Limb (tissue), 2 donors: Measurements from ENCODE around the gene GGCX.

Source experiments
- DNase-seq, 2 donors: peaks; one replicate each; pipeline ENCODE4 v3.0.0-alpha.2; 2016; ENCODE audit errors: extremely low spot score in 2 of 2

Gene GGCX

DNA sequence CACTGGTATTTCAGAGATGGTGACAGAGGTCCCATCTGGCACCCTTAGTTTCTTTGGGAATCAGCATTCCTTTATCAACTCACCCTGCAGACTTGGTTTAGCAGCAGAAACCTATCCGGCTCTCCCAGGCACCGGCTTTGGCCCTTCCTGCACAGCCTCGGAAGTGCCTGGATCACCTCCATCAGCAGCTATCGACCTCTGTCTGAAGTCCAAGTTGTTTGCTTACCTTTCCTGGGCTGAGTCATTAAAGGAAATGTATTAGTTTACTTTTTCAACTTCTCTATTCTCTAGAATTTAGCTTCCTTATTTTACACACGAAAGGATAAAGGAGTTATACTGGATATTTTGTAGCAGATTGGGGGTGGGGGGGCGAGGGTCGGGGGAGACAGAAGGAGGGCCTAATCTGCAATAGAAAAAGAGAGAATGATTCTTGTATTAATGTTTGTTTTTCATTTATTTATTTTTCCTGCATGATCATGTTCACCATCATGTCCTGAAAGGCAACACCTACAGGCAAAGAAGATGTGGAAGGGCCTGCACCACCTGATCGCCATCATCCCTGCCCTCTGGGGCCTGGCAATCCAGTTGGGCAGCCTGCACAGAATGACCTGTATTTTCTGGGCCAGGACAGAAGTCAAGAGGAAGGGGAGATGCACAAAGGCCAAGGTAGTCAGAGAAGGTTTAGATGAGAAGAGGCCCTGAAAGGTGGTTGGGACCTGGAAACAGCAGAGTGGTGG is 44.5 kb downstream of the GGCX start:
- no peak for DNase-seq

DNA sequence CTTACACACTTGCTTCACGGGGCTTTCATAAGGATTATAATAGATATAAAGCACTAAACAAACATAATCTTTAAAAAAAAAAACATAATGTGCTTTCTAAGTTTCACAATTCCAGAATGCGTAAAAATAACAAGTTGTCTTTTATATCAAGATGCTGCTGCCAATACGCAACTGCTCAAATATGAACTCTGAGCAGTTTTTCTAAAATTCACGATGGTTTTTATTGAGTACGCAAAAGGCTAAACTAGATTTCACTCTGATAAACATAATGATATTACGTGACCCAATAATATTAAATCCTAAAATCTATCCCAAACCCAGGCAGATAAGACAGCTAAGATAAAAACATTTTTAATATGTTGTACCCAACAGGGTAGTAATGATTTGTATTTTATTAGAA is 47.0 kb downstream of the GGCX start:
- DNase-seq: no peak

- DNase-seq: no peak
Measured at GRCh38 chr2:85511008-85511811, 50.1 kb downstream of the GGCX start.

GRCh38 chr2:85506768-85507181 is 54.5 kb downstream of the GGCX start:
- no peak for DNase-seq

DNA sequence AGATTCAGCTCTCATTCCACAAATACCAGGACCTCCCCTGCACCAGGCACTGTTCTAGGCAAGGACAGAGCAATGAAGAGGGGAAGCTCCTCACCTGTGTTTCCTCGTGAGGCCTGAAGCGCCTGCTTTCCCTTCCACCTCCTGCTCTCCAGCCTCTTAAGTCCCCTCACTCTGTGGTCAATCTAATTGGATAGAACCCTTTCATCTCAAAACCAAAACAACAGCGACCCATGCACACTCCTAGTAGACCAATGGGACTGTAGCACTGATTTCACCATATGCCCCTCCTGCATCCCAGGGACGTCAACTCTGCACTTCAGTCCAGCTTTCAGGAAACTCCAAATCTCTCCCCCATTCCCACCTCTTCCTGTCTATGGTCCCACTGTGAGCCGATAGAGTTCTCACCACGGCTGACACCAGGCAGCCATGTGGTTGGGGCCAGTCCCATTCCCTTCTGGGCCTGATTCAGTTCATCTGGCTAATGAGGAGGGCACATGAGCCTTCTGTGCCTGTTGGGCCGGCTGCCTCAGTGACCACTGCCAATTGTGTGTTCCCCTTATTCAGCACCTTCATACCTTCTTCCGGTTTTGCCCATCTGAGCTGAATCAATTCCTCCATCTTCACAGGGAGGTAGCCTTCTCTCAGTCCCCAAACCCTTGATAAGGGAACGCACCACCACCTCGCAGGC is 55.6 kb downstream of the GGCX start:
- no peak for DNase-seq

DNA sequence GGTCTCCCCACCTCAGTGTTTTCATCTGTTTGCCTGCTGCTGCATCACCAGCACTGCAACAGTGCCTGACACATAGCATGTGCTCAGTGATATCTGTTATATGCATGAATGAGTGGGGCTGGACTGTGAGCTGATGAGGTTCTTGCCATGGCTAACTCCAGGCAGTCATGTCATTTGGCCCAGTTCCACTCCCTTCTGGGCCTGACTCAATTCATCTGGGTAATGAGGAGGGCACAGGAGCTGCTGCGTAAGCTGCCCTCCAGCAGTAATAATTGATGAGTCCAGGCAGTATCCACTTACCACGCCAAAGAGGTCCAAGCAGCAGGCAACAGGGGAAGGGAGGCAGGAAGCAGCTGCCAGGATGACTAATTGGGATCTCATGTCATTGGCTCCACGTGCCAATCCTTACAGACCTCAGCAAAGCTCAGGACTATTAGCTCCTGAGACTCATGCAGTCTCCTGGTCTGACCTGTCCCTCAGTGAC is 56.5 kb downstream of the GGCX start:
- DNase-seq: peak in 1 of 2 donors; percentile 38

- no peak for DNase-seq
Measured at GRCh38 chr2:85503851-85504777, 57.2 kb downstream of the GGCX start.

- DNase-seq: no peak
Measured at GRCh38 chr2:85503168-85503850, 58.0 kb downstream of the GGCX start.

DNA sequence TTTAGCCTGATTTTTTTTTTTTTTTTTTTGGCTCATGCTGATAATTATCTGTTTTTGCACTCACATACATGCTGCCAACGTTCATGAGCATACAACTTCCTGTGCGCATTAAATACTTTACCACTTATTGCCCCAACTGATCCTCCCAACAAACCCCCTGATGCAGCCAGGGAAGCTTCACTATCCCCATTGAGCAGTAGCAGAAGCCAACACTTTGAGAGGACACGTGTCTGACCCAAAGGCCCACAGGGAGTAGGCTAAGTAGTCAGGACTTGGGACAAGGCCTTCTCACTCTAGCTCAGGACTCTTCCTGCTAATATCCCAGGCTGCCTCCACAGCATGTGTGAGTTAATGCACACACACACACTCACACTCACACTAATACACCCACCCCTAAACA is 58.6 kb downstream of the GGCX start:
- DNase-seq: no peak

DNA sequence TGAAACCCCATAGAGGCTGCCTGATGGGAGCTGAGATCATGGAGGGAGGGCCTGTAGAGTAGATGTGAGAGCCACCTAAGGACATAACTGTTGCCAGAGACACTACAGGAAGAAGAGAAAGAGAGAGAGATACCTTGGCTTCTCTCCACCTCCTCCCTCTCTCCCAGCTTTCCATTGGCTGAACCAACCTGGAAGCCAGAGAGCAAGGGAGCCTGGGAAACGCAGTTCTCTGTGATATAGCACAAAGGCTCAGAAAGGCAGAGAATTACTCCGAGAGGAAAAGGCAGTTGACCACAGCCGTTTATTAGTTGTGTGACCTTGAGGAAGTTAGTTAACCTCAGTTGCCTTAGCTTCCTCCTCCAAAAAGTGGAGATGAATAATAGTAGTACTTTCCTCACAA is 60.0 kb downstream of the GGCX start:
- no peak for DNase-seq

- no peak for DNase-seq
Measured at GRCh38 chr2:85497944-85498630, 63.2 kb downstream of the GGCX start.

DNA sequence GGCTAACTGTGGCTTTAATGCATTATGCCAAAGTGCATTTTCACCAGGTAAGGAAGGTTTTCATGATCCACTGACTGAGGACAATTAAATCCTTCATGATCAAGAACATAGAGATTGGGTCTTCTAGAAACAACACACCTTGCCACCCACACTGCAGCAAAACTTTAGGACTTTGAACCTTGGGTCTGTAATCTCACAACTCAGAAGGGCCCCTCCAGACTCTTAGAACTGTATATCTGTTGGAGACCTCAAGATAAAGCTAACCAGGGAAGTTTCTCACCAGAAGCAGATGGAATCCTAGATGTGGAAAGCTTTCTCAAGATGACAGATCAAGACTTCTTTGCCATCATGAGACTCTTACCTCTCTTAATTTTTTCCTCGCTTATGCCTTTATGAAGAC is 64.9 kb downstream of the GGCX start:
- no peak for DNase-seq
